ENCODE results near the gene RUNX2.

- no peak for TF ChIP-seq CTCF (IDR thresholded peaks at IDR 0.05; ENCODE audit: low read depth, low read length, missing input control)
- no peak for TF ChIP-seq MAX (IDR thresholded peaks at IDR 0.05)
- no peak for TF ChIP-seq YY1 (IDR thresholded peaks at IDR 0.05)
- TF ChIP-seq RAD21 (IDR thresholded peaks at IDR 0.05) = no peak
- TF ChIP-seq ZBTB33 (IDR thresholded peaks at IDR 0.05) = no peak
- no peak for TF ChIP-seq ATF3 (IDR thresholded peaks at IDR 0.05)
- no peak for TF ChIP-seq GABPA (IDR thresholded peaks at IDR 0.05 in 1 of 2, conservative IDR thresholded peaks at IDR 0.05 in 1 of 2)
- TF ChIP-seq REST (IDR thresholded peaks at IDR 0.05) = no peak
- TF ChIP-seq HNF4A (conservative IDR thresholded peaks at IDR 0.05) = no peak
- no peak for TF ChIP-seq JUND (IDR thresholded peaks at IDR 0.05)
- no peak for TF ChIP-seq FOXA1 (IDR thresholded peaks at IDR 0.05)
- no peak for TF ChIP-seq EGR1 (IDR thresholded peaks at IDR 0.05; ENCODE audit: low read depth in 2 of 2)
Measured at GRCh38 chr6:45455408-45455807, 127.3 kb downstream of the RUNX2 start.

Measured in liver (tissue), 3 donors.